SK-N-SH (cell line): ENCODE data around the gene DSG1. TPM values are rescaled to one million over a fixed set of nuclear protein-coding genes. Genes with fewer than 3 reads are reported as not detected.

ENCODE experiments used
- CTCF ChIA-PET: fragments of 300-600, 350-600 bp; formaldehyde crosslinking; extraction: SDS; loops from one replicate; lab custom pipeline; 2021; lab: Yijun Ruan, JAX
- POLR2A ChIA-PET: fragments of 350-600 bp; sonication (Branson Sonifier 250); formaldehyde crosslinking; extraction: SDS; loops from one replicate; lab custom pipeline; 2020; ENCODE audit warnings: antibody characterized with exemption, inconsistent platforms; lab: Yijun Ruan, JAX
- DNase-seq: peaks from one replicate; pipeline ENCODE4 v3.0.0; 2012
- H2AFZ ChIP-seq: fragments of 200-600 bp; sonication (generic); 2 replicates; pipeline ENCODE4 v1.8.1; 2016; ENCODE audit warnings: antibody characterized with exemption, mild to moderate bottlenecking, low read depth
- H3F3A ChIP-seq: fragments of 200-600 bp; sonication (generic); replicated peaks from 2 replicates; pipeline ENCODE3; 2016; ENCODE audit warnings: antibody characterized with exemption, mild to moderate bottlenecking; ENCODE audit not compliant: insufficient read depth
- H3K27ac ChIP-seq, 2 experiments: fragments of 200-500 bp in 1 of 2; fragments of 200-600 bp in 1 of 2; sonication (Bioruptor generic) in 1 of 2; sonication (generic), shearing (Covaris generic) in 1 of 2; 2 replicates each; pipeline versions ENCODE4 v1.5.1 to v1.6.1; 2014 to 2016; ENCODE audit warnings: low read depth in 2 of 2, inconsistent platforms in 1 of 2, low read length in 1 of 2, mild to moderate bottlenecking in 1 of 2, mixed read lengths in 1 of 2
- H3K27me3 ChIP-seq: fragments of 200-600 bp; sonication (generic), shearing (Covaris generic); 2 replicates; pipeline ENCODE4 v1.6.1; 2016; ENCODE audit warnings: mixed run types; ENCODE audit not compliant: insufficient read depth
- H3K36me3 ChIP-seq, 2 experiments: fragments of 200-500 bp in 1 of 2; fragments of 200-600 bp in 1 of 2; sonication (Bioruptor generic) in 1 of 2; sonication (generic) in 1 of 2; replicated peaks in 1 of 2; 2 replicates each; pipeline versions ENCODE3 to v1.5.1; 2014 to 2016; ENCODE audit warnings: low read length in 1 of 2, mild to moderate bottlenecking in 1 of 2; ENCODE audit not compliant: insufficient read depth in 2 of 2, control insufficient read depth in 1 of 2
- H3K4me1 ChIP-seq, 2 experiments: fragments of 200-500 bp in 1 of 2; fragments of 200-600 bp in 1 of 2; sonication (Bioruptor generic) in 1 of 2; sonication (generic), shearing (Covaris generic) in 1 of 2; 2 replicates each; pipeline versions ENCODE4 v1.5.1 to v1.6.1; 2014 to 2016; ENCODE audit warnings: low read depth in 1 of 2, low read length in 1 of 2, mixed run types in 1 of 2; ENCODE audit not compliant: insufficient read depth in 2 of 2, control insufficient read depth in 1 of 2
- H3K4me2 ChIP-seq: fragments of 200-600 bp; sonication (generic), shearing (Covaris generic); 2 replicates; pipeline ENCODE4 v1.6.1; 2017; ENCODE audit warnings: mixed run types
- H3K4me3 ChIP-seq, 2 experiments: fragments of 200-500 bp in 1 of 2; fragments of 200-600 bp in 1 of 2; sonication (Bioruptor generic) in 1 of 2; sonication (generic), shearing (Covaris generic) in 1 of 2; 2 replicates each; pipeline versions ENCODE4 v1.5.1 to v1.8.1; 2014 to 2016; ENCODE audit warnings: low read depth in 2 of 2, inconsistent platforms in 1 of 2, low read length in 1 of 2, mild to moderate bottlenecking in 1 of 2, mixed read lengths in 1 of 2, moderate library complexity in 1 of 2
- H3K79me2 ChIP-seq: fragments of 200-600 bp; sonication (generic); 2 replicates; pipeline ENCODE4 v1.8.1; 2017; ENCODE audit warnings: mild to moderate bottlenecking; ENCODE audit not compliant: insufficient read depth
- H3K9ac ChIP-seq: fragments of 200-600 bp; sonication (generic); 2 replicates; pipeline ENCODE4 v1.6.1; 2017; ENCODE audit warnings: mixed run types
- H3K9me2 ChIP-seq: fragments of 200-600 bp; sonication (generic); 2 replicates; pipeline ENCODE4 v1.6.1; 2017; ENCODE audit warnings: mixed run types
- H3K9me3 ChIP-seq: fragments of 200-600 bp; sonication (generic); 2 replicates; pipeline ENCODE4 v1.6.1; 2017; ENCODE audit warnings: mixed run types, mild to moderate bottlenecking, moderate library complexity
- H4K20me1 ChIP-seq: fragments of 200-600 bp; sonication (generic); 2 replicates; pipeline ENCODE4 v1.6.1; 2017; ENCODE audit warnings: mild to moderate bottlenecking, mixed run types; ENCODE audit not compliant: insufficient read depth
- CHD2 ChIP-seq: fragments of 150-350 bp; IDR thresholded peaks from 2 replicates; pipeline ENCODE4 v1.6.1; 2018; ENCODE audit warnings: low read length; ENCODE audit not compliant: partially characterized antibody
- EZH2phosphoT487 ChIP-seq: fragments of 200-600 bp; sonication (generic); IDR thresholded peaks from 2 replicates; pipeline ENCODE4 v1.6.1; 2017; ENCODE audit warnings: low read depth, mixed run types, mild to moderate bottlenecking, antibody characterized with exemption, moderate library complexity, borderline replicate concordance
- FOXM1 ChIP-seq: IDR thresholded peaks from 2 replicates; pipeline ENCODE4 v1.4.0; 2012; ENCODE audit warnings: low read depth, mild to moderate bottlenecking
- GATA2 ChIP-seq: sonication (generic); formaldehyde crosslinking; IDR thresholded peaks from 2 replicates; pipeline ENCODE4 v1.5.0; 2020; ENCODE audit warnings: mild to moderate bottlenecking, missing genetic modification reagents
- NFIC ChIP-seq: IDR thresholded peaks from 2 replicates; pipeline ENCODE4 v1.4.0; 2012; ENCODE audit warnings: borderline replicate concordance
- RCOR1 ChIP-seq: fragments of 150-350 bp; IDR thresholded peaks from 2 replicates; pipeline ENCODE4 v1.6.1; 2017; ENCODE audit warnings: antibody characterized with exemption, low read length
- RXRA ChIP-seq: IDR thresholded peaks from 2 replicates; pipeline ENCODE4 v1.4.0; 2012; ENCODE audit warnings: low read depth, mild to moderate bottlenecking, borderline replicate concordance
- SIN3A ChIP-seq: IDR thresholded peaks from 2 replicates; pipeline ENCODE4 v1.6.1; 2012; ENCODE audit warnings: low read depth, mild to moderate bottlenecking, low read length, moderate library complexity, borderline replicate concordance
- TAF1 ChIP-seq: IDR thresholded peaks from 2 replicates; pipeline ENCODE4 v1.6.1; 2012; ENCODE audit warnings: low read depth, mild to moderate bottlenecking, low read length, moderate library complexity, borderline replicate concordance
- TCF12 ChIP-seq: IDR thresholded peaks from 2 replicates; pipeline ENCODE4 v1.4.0; 2012
- TEAD4 ChIP-seq: IDR thresholded peaks from 2 replicates; pipeline ENCODE4 v1.4.0; 2012; ENCODE audit warnings: mild to moderate bottlenecking, borderline replicate concordance; ENCODE audit not compliant: insufficient read depth
- WGBS: methylation state at CpG from one replicate; pipeline ENCODE4 v1.1.6; 2017; ENCODE audit warnings: low lambda C conversion rate; 5-methylcytosine and 5-hydroxymethylcytosine counted together
- polyA plus RNA-seq, 3 experiments: library from polyadenylated mRNA; depleted of rRNA; stranded (reverse); fragments of >200 nt; gene quantifications; 2 replicates each; pipeline ENCODE4 v1.2.3, GENCODE V29; 2012
- TF ChIP-seq, protein P1 (sequence below): IDR thresholded peaks from 2 replicates; pipeline ENCODE4; 2012
- TF ChIP-seq, protein P2 (sequence below): fragments of 150-350 bp; IDR thresholded peaks from 2 replicates; pipeline ENCODE4 v1.6.1; 2017; ENCODE audit warnings: antibody characterized with exemption, low read length, low read depth, borderline replicate concordance
- TF ChIP-seq, protein P3 (sequence below): IDR thresholded peaks from 2 replicates; pipeline ENCODE4 v1.4.0; 2012; ENCODE audit warnings: low read depth, borderline replicate concordance
- TF ChIP-seq, protein P4 (sequence below): IDR thresholded peaks from 2 replicates; pipeline ENCODE4 v1.6.1; 2012; ENCODE audit warnings: mild to moderate bottlenecking, low read depth, low read length, moderate library complexity

DSG1 gene
- polyA plus RNA-seq, 1 of the 3 experiments (the other 2 are of a cell fraction) = not detected

DNA sequence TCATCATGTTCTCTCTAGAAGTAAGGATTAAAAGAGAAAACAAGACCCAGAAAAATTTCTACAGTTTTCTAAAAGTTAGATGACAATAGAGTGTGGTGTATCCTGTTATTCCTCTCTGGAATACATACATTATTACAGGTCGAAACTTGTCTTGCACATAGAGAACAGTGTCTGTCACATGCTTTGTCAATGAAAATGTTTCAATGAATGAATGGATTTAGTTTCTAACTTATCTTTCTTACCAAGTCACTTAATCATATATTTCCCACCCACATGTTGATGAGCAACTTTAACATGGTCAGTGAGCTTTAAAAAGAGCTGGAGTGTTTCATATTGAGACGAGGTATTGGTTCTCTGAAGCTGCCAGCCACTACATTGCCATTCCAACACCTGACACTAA is 63.0 kb downstream of the DSG1 start:
- WGBS = 8% methylated on average over 2 of the region's 2 CpGs
- no peaks in the 10 kb centered on the region for H3K9me2 ChIP-seq
- H3K4me3 ChIP-seq = no peak overlapping the region
- ChIA-PET POLR2A (no interaction called here), CTCF (no interaction called here)
- no peak overlapping the region for H3K4me2 ChIP-seq
- H3K9ac ChIP-seq = no peak overlapping the region
- H3K9me3 ChIP-seq = no peaks in the 10 kb centered on the region
- no peaks in the 10 kb centered on the region for H3K36me3 ChIP-seq
- H4K20me1 ChIP-seq = no peaks in the 10 kb centered on the region
- no peaks in the 10 kb centered on the region for H3K79me2 ChIP-seq
- no peaks in the 10 kb centered on the region for H3K4me1 ChIP-seq
- no peaks in the 10 kb centered on the region for H3K27me3 ChIP-seq
- no peak overlapping the region for H2AFZ ChIP-seq
- H3K27ac ChIP-seq = no peak overlapping the region
- H3F3A ChIP-seq = no peaks in the 10 kb centered on the region
- TF ChIP-seq, protein P1, sequence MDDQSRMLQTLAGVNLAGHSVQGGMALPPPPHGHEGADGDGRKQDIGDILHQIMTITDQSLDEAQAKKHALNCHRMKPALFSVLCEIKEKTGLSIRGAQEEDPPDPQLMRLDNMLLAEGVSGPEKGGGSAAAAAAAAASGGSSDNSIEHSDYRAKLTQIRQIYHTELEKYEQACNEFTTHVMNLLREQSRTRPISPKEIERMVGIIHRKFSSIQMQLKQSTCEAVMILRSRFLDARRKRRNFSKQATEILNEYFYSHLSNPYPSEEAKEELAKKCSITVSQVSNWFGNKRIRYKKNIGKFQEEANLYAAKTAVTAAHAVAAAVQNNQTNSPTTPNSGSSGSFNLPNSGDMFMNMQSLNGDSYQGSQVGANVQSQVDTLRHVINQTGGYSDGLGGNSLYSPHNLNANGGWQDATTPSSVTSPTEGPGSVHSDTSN = no peak
- TF ChIP-seq RCOR1 (no peak), TEAD4 (no peak), CHD2 (no peak), GATA2 (CRISPR knock-in tag) (no peak), EZH2phosphoT487 (no peak), TCF12 (no peak), SIN3A (no peak)
- TF ChIP-seq, protein P2, sequence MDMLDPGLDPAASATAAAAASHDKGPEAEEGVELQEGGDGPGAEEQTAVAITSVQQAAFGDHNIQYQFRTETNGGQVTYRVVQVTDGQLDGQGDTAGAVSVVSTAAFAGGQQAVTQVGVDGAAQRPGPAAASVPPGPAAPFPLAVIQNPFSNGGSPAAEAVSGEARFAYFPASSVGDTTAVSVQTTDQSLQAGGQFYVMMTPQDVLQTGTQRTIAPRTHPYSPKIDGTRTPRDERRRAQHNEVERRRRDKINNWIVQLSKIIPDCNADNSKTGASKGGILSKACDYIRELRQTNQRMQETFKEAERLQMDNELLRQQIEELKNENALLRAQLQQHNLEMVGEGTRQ = no peak
- no peak for DNase-seq

DNA sequence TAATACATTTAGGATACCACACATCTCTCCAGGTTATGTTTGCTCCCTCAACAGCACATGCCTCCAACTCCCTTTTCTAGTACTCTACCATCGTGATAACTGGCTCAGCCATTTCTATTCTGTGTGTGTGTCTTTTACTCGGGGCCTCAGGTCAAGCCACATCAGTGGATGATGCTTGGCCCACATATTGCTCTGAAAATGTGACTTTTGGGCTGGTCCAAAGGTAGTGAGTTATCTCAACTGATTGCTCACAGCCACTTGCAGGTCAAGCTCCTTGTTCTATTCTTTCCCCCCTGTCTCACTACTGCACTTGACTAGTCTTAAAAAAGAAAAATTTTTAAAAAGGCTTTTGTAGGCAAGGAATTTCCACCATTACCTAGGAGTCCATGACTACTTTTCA is 64.1 kb downstream of the DSG1 start:
- Histone ChIP-seq H3F3A (no peaks in the 10 kb centered on the region), H3K27me3 (no peaks in the 10 kb centered on the region; the same call in 1 of the 2 replicates), H3K9ac (no peak overlapping the region), H3K79me2 (no peaks in the 10 kb centered on the region), H3K27ac (no peak overlapping the region), H3K4me1 (no peaks in the 10 kb centered on the region), H3K4me3 (no peak overlapping the region), H3K4me2 (no peak overlapping the region), H2AFZ (no peak overlapping the region), H3K9me3 (no peaks in the 10 kb centered on the region), H3K9me2 (no peaks in the 10 kb centered on the region), H4K20me1 (no peaks in the 10 kb centered on the region), H3K36me3 (no peaks in the 10 kb centered on the region)
- 9% methylated on average over 2 of the region's 2 CpGs for WGBS
- CTCF ChIA-PET = interaction anchor here (0.6 kb wide), 1 partner anchor 936 kb away, joined by 4 read pairs; no protein-coding TSS in a partner anchor
- DNase-seq = no peak
- TF ChIP-seq RXRA (no peak), NFIC (no peak), FOXM1 (no peak), RCOR1 (no peak), TAF1 (no peak)
- TF ChIP-seq, protein P2 = no peak
- TF ChIP-seq, protein P3, sequence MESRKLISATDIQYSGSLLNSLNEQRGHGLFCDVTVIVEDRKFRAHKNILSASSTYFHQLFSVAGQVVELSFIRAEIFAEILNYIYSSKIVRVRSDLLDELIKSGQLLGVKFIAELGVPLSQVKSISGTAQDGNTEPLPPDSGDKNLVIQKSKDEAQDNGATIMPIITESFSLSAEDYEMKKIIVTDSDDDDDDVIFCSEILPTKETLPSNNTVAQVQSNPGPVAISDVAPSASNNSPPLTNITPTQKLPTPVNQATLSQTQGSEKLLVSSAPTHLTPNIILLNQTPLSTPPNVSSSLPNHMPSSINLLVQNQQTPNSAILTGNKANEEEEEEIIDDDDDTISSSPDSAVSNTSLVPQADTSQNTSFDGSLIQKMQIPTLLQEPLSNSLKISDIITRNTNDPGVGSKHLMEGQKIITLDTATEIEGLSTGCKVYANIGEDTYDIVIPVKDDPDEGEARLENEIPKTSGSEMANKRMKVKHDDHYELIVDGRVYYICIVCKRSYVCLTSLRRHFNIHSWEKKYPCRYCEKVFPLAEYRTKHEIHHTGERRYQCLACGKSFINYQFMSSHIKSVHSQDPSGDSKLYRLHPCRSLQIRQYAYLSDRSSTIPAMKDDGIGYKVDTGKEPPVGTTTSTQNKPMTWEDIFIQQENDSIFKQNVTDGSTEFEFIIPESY = no peak
- TF ChIP-seq, protein P4, sequence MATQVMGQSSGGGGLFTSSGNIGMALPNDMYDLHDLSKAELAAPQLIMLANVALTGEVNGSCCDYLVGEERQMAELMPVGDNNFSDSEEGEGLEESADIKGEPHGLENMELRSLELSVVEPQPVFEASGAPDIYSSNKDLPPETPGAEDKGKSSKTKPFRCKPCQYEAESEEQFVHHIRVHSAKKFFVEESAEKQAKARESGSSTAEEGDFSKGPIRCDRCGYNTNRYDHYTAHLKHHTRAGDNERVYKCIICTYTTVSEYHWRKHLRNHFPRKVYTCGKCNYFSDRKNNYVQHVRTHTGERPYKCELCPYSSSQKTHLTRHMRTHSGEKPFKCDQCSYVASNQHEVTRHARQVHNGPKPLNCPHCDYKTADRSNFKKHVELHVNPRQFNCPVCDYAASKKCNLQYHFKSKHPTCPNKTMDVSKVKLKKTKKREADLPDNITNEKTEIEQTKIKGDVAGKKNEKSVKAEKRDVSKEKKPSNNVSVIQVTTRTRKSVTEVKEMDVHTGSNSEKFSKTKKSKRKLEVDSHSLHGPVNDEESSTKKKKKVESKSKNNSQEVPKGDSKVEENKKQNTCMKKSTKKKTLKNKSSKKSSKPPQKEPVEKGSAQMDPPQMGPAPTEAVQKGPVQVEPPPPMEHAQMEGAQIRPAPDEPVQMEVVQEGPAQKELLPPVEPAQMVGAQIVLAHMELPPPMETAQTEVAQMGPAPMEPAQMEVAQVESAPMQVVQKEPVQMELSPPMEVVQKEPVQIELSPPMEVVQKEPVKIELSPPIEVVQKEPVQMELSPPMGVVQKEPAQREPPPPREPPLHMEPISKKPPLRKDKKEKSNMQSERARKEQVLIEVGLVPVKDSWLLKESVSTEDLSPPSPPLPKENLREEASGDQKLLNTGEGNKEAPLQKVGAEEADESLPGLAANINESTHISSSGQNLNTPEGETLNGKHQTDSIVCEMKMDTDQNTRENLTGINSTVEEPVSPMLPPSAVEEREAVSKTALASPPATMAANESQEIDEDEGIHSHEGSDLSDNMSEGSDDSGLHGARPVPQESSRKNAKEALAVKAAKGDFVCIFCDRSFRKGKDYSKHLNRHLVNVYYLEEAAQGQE = no peak
- POLR2A ChIA-PET = no interaction called here
